HepG2 (cell line): ENCODE results near the gene CD3G. TPM values are rescaled to one million over a fixed set of nuclear protein-coding genes. Genes with fewer than 3 reads are reported as not detected.

Source experiments
- ATAC-seq: fragments of 200-7000 bp; cut with Tn5 transposase; 3 replicates; pipeline ENCODE4 v1.9.1; 2020; ENCODE audit warnings: mild to moderate bottlenecking, moderate library complexity
- BruUV-seq: library from RNA; stranded (reverse); fragments of 400-500 nt; replicated peaks from 2 replicates; lab custom pipeline; 2021; lab: Mats Ljungman, UMichigan
- CTCF ChIA-PET: fragments of 300-600 bp; formaldehyde crosslinking; extraction: SDS; loops from one replicate; lab custom pipeline; 2021; ENCODE audit warnings: low total read pairs, inconsistent platforms, low intra/inter-chr PET ratio; lab: Yijun Ruan, JAX
- POLR2A ChIA-PET: fragments of 350-600 bp; sonication (Branson Sonifier 250); formaldehyde crosslinking; loops from one replicate; lab custom pipeline; 2020; ENCODE audit warnings: antibody characterized with exemption, inconsistent platforms; lab: Yijun Ruan, JAX
- DNase-seq: peaks from one replicate; pipeline ENCODE4 v3.0.0-alpha.2; 2015; ENCODE audit warnings: low spot score
- FAIRE-seq: peaks from 3 replicates; lab custom pipeline; 2011; peaks lifted over from hg19 to GRCh38; lab: Jason Lieb, UNC
- H2AFZ ChIP-seq: one replicate; pipeline ENCODE4 v1.6.1; 2011; ENCODE audit warnings: low read length, inconsistent platforms
- H3K27ac ChIP-seq: fragments of 300-600 bp; 3 replicates; pipeline ENCODE4 v1.8.0; 2011; ENCODE audit warnings: mixed run types, mild to moderate bottlenecking, mixed read lengths, low read length, inconsistent platforms; ENCODE audit not compliant: insufficient read depth; ENCODE audit errors: extremely low read length
- H3K27me3 ChIP-seq, 2 experiments: fragments of 200-600 bp in 1 of 2; 2 replicates in 1 of 2; 3 replicates in 1 of 2; pipeline versions ENCODE4 v1.6.0 to v1.8.0; 2011; ENCODE audit warnings: low read length in 2 of 2, mild to moderate bottlenecking in 2 of 2, moderate library complexity in 2 of 2, inconsistent platforms in 1 of 2; ENCODE audit not compliant: insufficient read depth in 2 of 2, control insufficient read depth in 1 of 2
- H3K36me3 ChIP-seq, 2 experiments: fragments of 200-600 bp in 1 of 2; replicated peaks in 1 of 2; 2 replicates in 1 of 2; 3 replicates in 1 of 2; pipeline versions ENCODE4 v1.5.1 to v1.8.0; 2011; ENCODE audit warnings: low read length in 2 of 2, inconsistent platforms in 1 of 2; ENCODE audit not compliant: insufficient read depth in 2 of 2, control insufficient read depth in 1 of 2
- H3K4me1 ChIP-seq: 2 replicates; pipeline ENCODE4 v1.5.1; 2012; ENCODE audit warnings: low read length, inconsistent platforms; ENCODE audit not compliant: insufficient read depth
- H3K4me2 ChIP-seq: 2 replicates; pipeline ENCODE4 v1.6.0; 2011; ENCODE audit warnings: low read depth, low read length, inconsistent platforms
- H3K4me3 ChIP-seq, 3 experiments: fragments of 200-600 bp in 1 of 3; sonication (generic), shearing (Covaris generic) in 1 of 3; replicated peaks in 1 of 3; 2 replicates each; pipeline ENCODE4 v1.5.1; 2011 to 2016; ENCODE audit warnings: low read length in 3 of 3, inconsistent platforms in 2 of 3, low read depth in 2 of 3, mild to moderate bottlenecking in 2 of 3, control low read depth in 1 of 3, mixed read lengths in 1 of 3; ENCODE audit not compliant: insufficient read depth in 1 of 3
- H3K79me2 ChIP-seq: one replicate; pipeline ENCODE4 v1.6.1; 2011; ENCODE audit warnings: low read length, inconsistent platforms; ENCODE audit not compliant: insufficient read depth
- H3K9ac ChIP-seq: 2 replicates; pipeline ENCODE4 v1.6.0; 2011; ENCODE audit warnings: mild to moderate bottlenecking, low read depth, low read length, inconsistent platforms; ENCODE audit not compliant: insufficient read depth
- H3K9me3 ChIP-seq: 2 replicates; pipeline ENCODE4 v1.5.1; 2012; ENCODE audit warnings: mild to moderate bottlenecking, low read length
- H4K20me1 ChIP-seq: 2 replicates; pipeline ENCODE4 v1.6.0; 2011; ENCODE audit warnings: inconsistent platforms, mild to moderate bottlenecking, low read length, moderate library complexity; ENCODE audit not compliant: insufficient read depth
- BHLHE40 ChIP-seq: IDR thresholded peaks from 2 replicates; pipeline ENCODE4 v1.6.1; 2011; ENCODE audit warnings: low read length, improper control_type of control experiment
- FUBP1 ChIP-seq: sonication (generic); formaldehyde crosslinking; IDR thresholded peaks from 2 replicates; pipeline ENCODE4 v1.5.1; 2020; ENCODE audit warnings: missing genetic modification reagents, mild to moderate bottlenecking, borderline replicate concordance
- GZF1 ChIP-seq: sonication (generic); formaldehyde crosslinking; IDR thresholded peaks from 2 replicates; pipeline ENCODE4 v1.5.1; 2020; ENCODE audit warnings: mild to moderate bottlenecking, missing genetic modification reagents
- HOXA3 ChIP-seq: sonication (generic); formaldehyde crosslinking; IDR thresholded peaks from 2 replicates; pipeline ENCODE4 v1.5.0; 2020; ENCODE audit warnings: missing genetic modification reagents
- KDM3A ChIP-seq: IDR thresholded peaks from 2 replicates; pipeline ENCODE4 v1.6.1; 2018; ENCODE audit warnings: low read depth, missing compliant biosample characterization
- MEIS1 ChIP-seq: sonication (generic); formaldehyde crosslinking; IDR thresholded peaks from 2 replicates; pipeline ENCODE4 v1.9.0; 2021; ENCODE audit warnings: mild to moderate bottlenecking, missing genetic modification reagents, moderate library complexity, borderline replicate concordance
- MTF2 ChIP-seq: sonication (generic); formaldehyde crosslinking; IDR thresholded peaks from 2 replicates; pipeline ENCODE4 v1.5.0; 2020; ENCODE audit warnings: missing genetic modification reagents, borderline replicate concordance
- NFE2L1 ChIP-seq: sonication (generic); formaldehyde crosslinking; IDR thresholded peaks from 2 replicates; pipeline ENCODE4 v1.4.0; 2020; ENCODE audit warnings: missing genetic modification reagents, mild to moderate bottlenecking, borderline replicate concordance
- NFYC ChIP-seq: IDR thresholded peaks from 2 replicates; pipeline ENCODE4 v1.6.1; 2016; ENCODE audit warnings: missing genetic modification reagents, missing compliant biosample characterization
- PAF1 ChIP-seq: IDR thresholded peaks from 2 replicates; pipeline ENCODE4 v1.6.1; 2016; ENCODE audit warnings: missing genetic modification reagents, missing compliant biosample characterization
- ZNF296 ChIP-seq: sonication (generic); formaldehyde crosslinking; conservative IDR thresholded peaks from 2 replicates; pipeline ENCODE4 v1.5.0; 2020; ENCODE audit warnings: mild to moderate bottlenecking, missing genetic modification reagents
- ZNF772 ChIP-seq: sonication (generic); formaldehyde crosslinking; IDR thresholded peaks from 2 replicates; pipeline ENCODE4 v1.5.0; 2020; ENCODE audit warnings: mild to moderate bottlenecking, missing genetic modification reagents
- WGBS: methylation state at CpG from one replicate; pipeline ENCODE4 v1.1.6; 2017; ENCODE audit warnings: low lambda C conversion rate; 5-methylcytosine and 5-hydroxymethylcytosine counted together
- in situ Hi-C: cut with HindIII; loops from 2 replicates; pipeline ENCODE4 v1.10.0; 2017; ENCODE audit warnings: low pct_unique_long_range_greater_than_20kb; ENCODE audit not compliant: extremely low pct_ligation_motif_present
- intact Hi-C: fragments of 100-400 bp; cut with micrococcal nuclease; formaldehyde crosslinking; loops from one replicate; pipeline ENCODE4 v1.10.0; 2022; ENCODE audit not compliant: unreplicated experiment
- polyA plus RNA-seq, 8 experiments: library from polyadenylated mRNA; depleted of rRNA in 3 of 8; stranded (reverse) in 7 of 8; unstranded in 1 of 8; fragments of >200 nt; fragmentation: Illumina TruSeq in 4 of 8; extraction: Trizol in 4 of 8; gene quantifications; 2 replicates each; pipeline versions ENCODE4 v1.2.1 to v1.2.3, GENCODE V29; 2011 to 2016; ENCODE audit warnings: low read depth in 4 of 8, missing spikeins in 1 of 8, mixed read lengths in 1 of 8; ENCODE audit not compliant: insufficient read depth in 1 of 8
- total RNA-seq, 5 experiments: library from RNA; depleted of rRNA; stranded (reverse); fragments of >200 nt; fragmentation: Illumina TruSeq; extraction: Trizol; gene quantifications; 2 replicates each; pipeline ENCODE4 v1.2.3, GENCODE V29; 2016; ENCODE audit warnings: low read depth in 1 of 5
- TF ChIP-seq, protein P1 (sequence below): sonication (generic); formaldehyde crosslinking; IDR thresholded peaks from 2 replicates; pipeline ENCODE4 v1.5.0; 2020; ENCODE audit warnings: mild to moderate bottlenecking, missing genetic modification reagents

CD3G gene
- total and polyA plus RNA-seq, 2 of the 13 experiments (the other 11 are each of a cell fraction or from before 2014, with no cell fraction given): not detected

DNA sequence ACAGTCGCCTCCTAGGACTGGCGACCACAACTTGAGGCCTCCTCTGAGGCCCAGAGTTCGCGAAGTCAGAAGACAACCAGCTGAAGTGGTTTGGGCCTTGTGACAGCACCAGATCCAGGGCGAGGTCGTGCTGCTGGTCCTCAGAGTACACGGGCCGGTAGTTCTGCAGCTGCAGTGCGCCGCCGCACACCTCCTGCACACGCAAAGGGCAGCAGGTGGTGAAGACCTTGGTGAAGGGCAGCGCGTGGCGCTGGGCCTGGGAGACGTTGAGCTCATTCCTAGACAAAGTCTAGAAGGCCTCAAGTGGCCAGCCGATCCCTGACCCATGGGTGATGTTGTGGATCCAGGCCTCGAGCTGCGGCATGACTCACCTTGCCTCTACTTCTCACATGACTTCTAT lies 21.4 kb upstream of the CD3G start:
- Histone ChIP-seq H3K4me3 (no peak overlapping the region), H3K9me3 (no peaks in the 10 kb centered on the region), H3K27ac (no peak overlapping the region), H3K4me1 (peaks cover 14% of the 10 kb centered on the region), H3K36me3 (no peaks in the 10 kb centered on the region), H3K4me2 (no peak overlapping the region), H3K9ac (no peak overlapping the region), H4K20me1 (no peaks in the 10 kb centered on the region), H3K27me3 (peaks cover 5 to 28% of the 10 kb centered on the region in 2 experiments; a peak in 3 of 5 replicates), H3K79me2 (no peaks in the 10 kb centered on the region), H2AFZ (no peak overlapping the region)
- BruUV-seq: no TSS peak
- DNase-seq (no peak), FAIRE-seq (no peak), ATAC-seq (no peak)
- in situ Hi-C loops: no loop called here
- CTCF ChIA-PET: no interaction called here
- intact Hi-C loops: no loop called here
- TF ChIP-seq NFYC (CRISPR knock-in tag) (no peak), GZF1 (CRISPR knock-in tag) (no peak), ZNF772 (no peak), PAF1 (no peak), MEIS1 (CRISPR knock-in tag) (no peak), BHLHE40 (no peak), FUBP1 (CRISPR knock-in tag) (no peak), HOXA3 (CRISPR knock-in tag) (no peak), MTF2 (CRISPR knock-in tag) (no peak), NFE2L1 (no peak), ZNF296 (CRISPR knock-in tag) (no peak), KDM3A (CRISPR knock-in tag) (no peak)
- TF ChIP-seq, protein P1, sequence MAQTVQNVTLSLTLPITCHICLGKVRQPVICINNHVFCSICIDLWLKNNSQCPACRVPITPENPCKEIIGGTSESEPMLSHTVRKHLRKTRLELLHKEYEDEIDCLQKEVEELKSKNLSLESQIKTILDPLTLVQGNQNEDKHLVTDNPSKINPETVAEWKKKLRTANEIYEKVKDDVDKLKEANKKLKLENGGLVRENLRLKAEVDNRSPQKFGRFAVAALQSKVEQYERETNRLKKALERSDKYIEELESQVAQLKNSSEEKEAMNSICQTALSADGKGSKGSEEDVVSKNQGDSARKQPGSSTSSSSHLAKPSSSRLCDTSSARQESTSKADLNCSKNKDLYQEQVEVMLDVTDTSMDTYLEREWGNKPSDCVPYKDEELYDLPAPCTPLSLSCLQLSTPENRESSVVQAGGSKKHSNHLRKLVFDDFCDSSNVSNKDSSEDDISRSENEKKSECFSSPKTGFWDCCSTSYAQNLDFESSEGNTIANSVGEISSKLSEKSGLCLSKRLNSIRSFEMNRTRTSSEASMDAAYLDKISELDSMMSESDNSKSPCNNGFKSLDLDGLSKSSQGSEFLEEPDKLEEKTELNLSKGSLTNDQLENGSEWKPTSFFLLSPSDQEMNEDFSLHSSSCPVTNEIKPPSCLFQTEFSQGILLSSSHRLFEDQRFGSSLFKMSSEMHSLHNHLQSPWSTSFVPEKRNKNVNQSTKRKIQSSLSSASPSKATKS (CRISPR knock-in tag): no peak
- POLR2A ChIA-PET: no interaction called here
- 65% methylated on average over 10 of the region's 19 CpGs for WGBS
